Measurements from ENCODE around the gene DCAF4. TPM values are rescaled to one million over a fixed set of nuclear protein-coding genes. Genes with fewer than 3 reads are reported as not detected.
"Not testable (repeated sequence)": the region's sequence is repeated elsewhere in the genome, so short reads cannot be mapped to it uniquely, and the experiment has no call there.

The DCAF4 gene
- total RNA-seq, 1 donor from 2014 or later = 6.9 TPM

DNA sequence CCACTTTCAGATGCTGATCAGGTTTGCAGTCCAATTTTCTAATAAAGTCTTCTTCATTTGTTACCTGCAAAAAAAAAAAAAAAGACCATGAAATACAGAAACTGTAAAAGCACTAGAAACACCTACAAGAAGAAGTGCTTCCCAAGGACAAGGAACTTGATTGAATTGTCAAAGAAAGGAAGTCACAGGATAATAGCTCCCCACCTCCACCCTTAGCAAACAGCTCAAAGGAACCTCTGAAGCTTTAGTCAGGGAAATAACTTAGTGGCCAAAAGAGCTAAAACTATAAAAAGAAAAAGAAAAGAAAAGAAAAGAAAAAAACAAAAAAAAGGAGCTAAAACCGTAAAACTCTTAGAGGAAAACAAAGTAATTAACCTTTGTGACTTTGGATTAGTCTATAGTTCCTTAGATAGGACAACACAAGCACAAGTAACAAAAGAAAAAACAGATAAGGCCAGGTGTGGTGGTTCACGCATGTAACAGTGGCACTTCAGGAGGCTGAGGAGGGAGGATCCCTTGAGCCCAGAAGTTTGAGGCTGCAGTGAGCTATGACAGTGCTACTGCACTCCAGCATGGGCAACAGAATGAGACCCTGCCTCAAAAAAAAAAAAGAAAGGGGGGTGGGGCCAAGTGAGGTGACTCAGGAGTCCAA is 72.1 kb downstream of the DCAF4 start:
- no peak overlapping the region for H3K4me3 ChIP-seq
- TF ChIP-seq, protein P1, sequence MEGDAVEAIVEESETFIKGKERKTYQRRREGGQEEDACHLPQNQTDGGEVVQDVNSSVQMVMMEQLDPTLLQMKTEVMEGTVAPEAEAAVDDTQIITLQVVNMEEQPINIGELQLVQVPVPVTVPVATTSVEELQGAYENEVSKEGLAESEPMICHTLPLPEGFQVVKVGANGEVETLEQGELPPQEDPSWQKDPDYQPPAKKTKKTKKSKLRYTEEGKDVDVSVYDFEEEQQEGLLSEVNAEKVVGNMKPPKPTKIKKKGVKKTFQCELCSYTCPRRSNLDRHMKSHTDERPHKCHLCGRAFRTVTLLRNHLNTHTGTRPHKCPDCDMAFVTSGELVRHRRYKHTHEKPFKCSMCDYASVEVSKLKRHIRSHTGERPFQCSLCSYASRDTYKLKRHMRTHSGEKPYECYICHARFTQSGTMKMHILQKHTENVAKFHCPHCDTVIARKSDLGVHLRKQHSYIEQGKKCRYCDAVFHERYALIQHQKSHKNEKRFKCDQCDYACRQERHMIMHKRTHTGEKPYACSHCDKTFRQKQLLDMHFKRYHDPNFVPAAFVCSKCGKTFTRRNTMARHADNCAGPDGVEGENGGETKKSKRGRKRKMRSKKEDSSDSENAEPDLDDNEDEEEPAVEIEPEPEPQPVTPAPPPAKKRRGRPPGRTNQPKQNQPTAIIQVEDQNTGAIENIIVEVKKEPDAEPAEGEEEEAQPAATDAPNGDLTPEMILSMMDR (IDR thresholded peaks at IDR 0.05; ENCODE audit: borderline replicate concordance) = no peak
- no peaks in the 10 kb centered on the region for H3K9me3 ChIP-seq (replicated peaks)
- peaks cover 39% of the 10 kb centered on the region for H3K36me3 ChIP-seq
- H3K27ac ChIP-seq (replicated peaks) = no peak overlapping the region
- no peak for DNase-seq
- intact Hi-C loops (cut with micrococcal nuclease) = no loop called here
- H3K4me1 ChIP-seq = peaks cover 12% of the 10 kb centered on the region
- H3K27me3 ChIP-seq (ENCODE audit: low read depth) = no peaks in the 10 kb centered on the region

DNA sequence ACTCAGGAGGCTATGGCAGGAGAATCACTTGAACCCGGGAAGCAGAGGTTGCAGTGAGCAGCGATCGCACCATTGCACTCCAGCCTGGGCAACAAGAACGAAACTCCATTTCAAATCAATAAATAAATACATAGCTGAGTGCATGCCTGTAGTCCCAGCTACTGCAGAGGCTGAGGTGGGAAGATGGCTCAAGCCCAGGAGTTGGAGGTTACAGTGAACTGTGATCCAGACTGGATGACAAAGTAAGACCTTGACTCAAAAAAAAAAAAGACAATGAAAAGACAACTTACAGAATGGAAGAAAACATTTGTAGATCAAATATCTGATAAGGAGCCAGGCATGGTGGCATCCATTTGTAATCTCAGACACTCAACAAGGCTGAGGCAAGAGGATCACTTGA is 73.1 kb downstream of the DCAF4 start:
- no peak overlapping the region for H3K4me3 ChIP-seq
- no peaks in the 10 kb centered on the region for H3K9me3 ChIP-seq (replicated peaks)
- H3K27ac ChIP-seq (replicated peaks) = no peak overlapping the region
- H3K36me3 ChIP-seq = peaks cover 36% of the 10 kb centered on the region
- TF ChIP-seq, protein P1 (IDR thresholded peaks at IDR 0.05; ENCODE audit: borderline replicate concordance) = no peak
- no peaks in the 10 kb centered on the region for H3K27me3 ChIP-seq (ENCODE audit: low read depth)
- intact Hi-C loops (cut with micrococcal nuclease) = no loop called here
- peaks cover 20% of the 10 kb centered on the region for H3K4me1 ChIP-seq
- no peak for DNase-seq

DNA sequence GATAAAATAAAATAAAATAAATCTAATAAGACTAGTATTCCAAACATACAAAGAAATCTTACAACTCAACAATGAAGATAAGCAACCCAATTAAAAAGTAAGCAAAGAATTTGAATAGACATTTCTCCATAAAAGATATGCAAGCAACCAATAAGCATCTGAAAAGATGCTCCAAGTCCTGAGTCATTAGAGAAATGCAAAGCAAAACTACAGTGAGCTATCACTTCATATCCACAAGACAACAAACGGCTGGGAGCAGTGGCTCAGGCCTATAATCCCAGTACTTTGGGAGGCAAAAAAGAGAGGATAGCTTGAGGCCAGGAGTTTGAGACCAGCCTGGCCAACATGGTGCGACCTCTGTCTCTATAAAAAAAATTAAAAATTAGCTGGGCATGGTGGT is 73.8 kb downstream of the DCAF4 start:
- no peak for DNase-seq
- no peak overlapping the region for H3K4me3 ChIP-seq
- intact Hi-C loops (cut with micrococcal nuclease) = no loop called here
- no peaks in the 10 kb centered on the region for H3K9me3 ChIP-seq (replicated peaks)
- no peaks in the 10 kb centered on the region for H3K27me3 ChIP-seq (ENCODE audit: low read depth)
- TF ChIP-seq, protein P1 (IDR thresholded peaks at IDR 0.05; ENCODE audit: borderline replicate concordance) = no peak
- no peak overlapping the region for H3K27ac ChIP-seq (replicated peaks)
- H3K36me3 ChIP-seq = peaks cover 30% of the 10 kb centered on the region
- peaks cover 27% of the 10 kb centered on the region for H3K4me1 ChIP-seq

DNA sequence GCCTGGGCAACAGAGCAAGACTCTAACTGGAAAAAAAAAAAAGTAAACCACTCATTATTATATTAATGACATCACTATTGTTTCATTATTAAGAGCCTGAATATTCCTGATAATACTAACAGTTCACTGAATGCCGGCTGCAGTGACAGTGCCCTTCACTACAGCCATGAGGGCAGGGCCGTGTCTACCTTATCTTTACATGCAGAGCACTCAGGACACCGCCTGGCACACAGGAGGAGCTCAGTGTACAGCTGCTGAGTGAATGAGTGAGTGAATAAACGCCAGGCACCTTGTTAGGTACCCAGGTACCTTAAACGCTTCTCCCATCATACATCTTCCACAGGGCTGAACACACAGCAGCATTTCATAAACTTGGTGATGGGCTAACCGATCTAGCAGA is 77.4 kb downstream of the DCAF4 start:
- H3K4me3 ChIP-seq = no peak overlapping the region
- TF ChIP-seq, protein P1 (IDR thresholded peaks at IDR 0.05; ENCODE audit: borderline replicate concordance) = no peak
- H3K4me1 ChIP-seq = peaks cover 52% of the 10 kb centered on the region
- peak; percentile 23 for DNase-seq
- intact Hi-C loops (cut with micrococcal nuclease) = no loop called here
- no peak overlapping the region for H3K27ac ChIP-seq (replicated peaks)
- H3K27me3 ChIP-seq (ENCODE audit: low read depth) = no peaks in the 10 kb centered on the region
- H3K9me3 ChIP-seq (replicated peaks) = no peaks in the 10 kb centered on the region
- H3K36me3 ChIP-seq = peaks cover 4% of the 10 kb centered on the region

DNA sequence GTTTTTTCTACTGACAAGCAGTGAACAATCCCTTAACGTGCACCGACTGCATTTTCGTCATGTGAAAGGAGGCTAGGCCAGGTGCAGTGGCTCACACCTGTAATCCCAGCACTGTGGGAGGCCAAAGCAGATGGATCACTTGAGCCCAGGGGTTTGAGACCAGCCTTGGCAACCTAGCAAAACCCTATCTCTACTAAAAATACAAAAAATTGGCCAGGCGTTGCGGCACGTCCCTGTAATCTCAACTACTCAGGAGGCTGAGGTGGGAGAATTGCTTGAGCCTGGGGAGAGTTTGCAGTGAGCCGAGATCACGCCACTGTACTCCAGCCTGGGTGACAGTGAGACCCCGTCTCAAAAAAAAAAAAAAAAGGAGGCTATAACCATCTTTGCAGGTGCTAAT is 78.4 kb downstream of the DCAF4 start:
- H3K27me3 ChIP-seq (ENCODE audit: low read depth); H3K4me3 ChIP-seq; H3K36me3 ChIP-seq; intact Hi-C loops (cut with micrococcal nuclease); H3K27ac ChIP-seq (replicated peaks); H3K9me3 ChIP-seq (replicated peaks); DNase-seq: not testable (repeated sequence)
- H3K4me1 ChIP-seq = peaks cover 58% of the 10 kb centered on the region

DNA sequence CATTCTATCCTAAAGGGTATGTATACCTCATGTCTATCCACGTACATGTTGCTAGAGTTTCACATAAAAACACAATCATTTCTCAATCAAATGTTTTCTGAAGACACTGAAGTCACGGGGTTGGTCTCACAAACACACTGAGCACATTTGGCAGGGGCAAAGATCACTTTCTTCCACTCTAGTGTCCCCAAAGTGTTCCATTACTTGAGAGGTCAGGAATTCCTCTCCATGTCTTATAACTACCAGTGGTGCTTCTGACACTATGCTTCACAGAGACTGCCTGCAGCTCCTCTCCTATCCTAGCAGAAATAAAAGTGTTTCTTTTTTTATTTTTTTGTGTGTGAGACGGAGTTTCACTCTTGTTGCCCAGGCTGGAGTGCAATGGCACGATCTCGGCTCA is 81.6 kb downstream of the DCAF4 start:
- peaks cover 9% of the 10 kb centered on the region for H3K36me3 ChIP-seq
- TF ChIP-seq, protein P1 (IDR thresholded peaks at IDR 0.05; ENCODE audit: borderline replicate concordance) = no peak
- intact Hi-C loops (cut with micrococcal nuclease) = no loop called here
- H3K4me1 ChIP-seq = peaks cover 52% of the 10 kb centered on the region
- no peak overlapping the region for H3K4me3 ChIP-seq
- no peaks in the 10 kb centered on the region for H3K27me3 ChIP-seq (ENCODE audit: low read depth)
- no peaks in the 10 kb centered on the region for H3K9me3 ChIP-seq (replicated peaks)
- no peak for DNase-seq
- H3K27ac ChIP-seq (replicated peaks) = no peak overlapping the region
